A549 (cell line): ENCODE data around the gene MZF1.

ENCODE experiments used
- GATA3 ChIP-seq: IDR thresholded peaks from 2 replicates; pipeline ENCODE4 v1.6.1; 2012; ENCODE audit warnings: borderline replicate concordance
- HES2 ChIP-seq: fragments of >200 bp; sonication (Bioruptor Twin); formaldehyde crosslinking; IDR thresholded peaks from 2 replicates; pipeline ENCODE4 v1.6.1; 2016
- MAFK ChIP-seq: fragments of 450-650 bp; IDR thresholded peaks from 2 replicates; pipeline ENCODE4 v1.6.1; 2014; ENCODE audit not compliant: partially characterized antibody
- POLR2A ChIP-seq: IDR thresholded peaks from 2 replicates; pipeline ENCODE4 v1.6.1; 2012; ENCODE audit warnings: mild to moderate bottlenecking, low read length
- TF ChIP-seq, protein P1 (sequence below): fragments of >200 bp; sonication (Bioruptor Twin); formaldehyde crosslinking; IDR thresholded peaks from 3 replicates; pipeline ENCODE4 v1.5.1; 2016

- TF ChIP-seq GATA3, result peak; percentile 33; the same call in 1 of the 2 replicates
- TF ChIP-seq, protein P1, sequence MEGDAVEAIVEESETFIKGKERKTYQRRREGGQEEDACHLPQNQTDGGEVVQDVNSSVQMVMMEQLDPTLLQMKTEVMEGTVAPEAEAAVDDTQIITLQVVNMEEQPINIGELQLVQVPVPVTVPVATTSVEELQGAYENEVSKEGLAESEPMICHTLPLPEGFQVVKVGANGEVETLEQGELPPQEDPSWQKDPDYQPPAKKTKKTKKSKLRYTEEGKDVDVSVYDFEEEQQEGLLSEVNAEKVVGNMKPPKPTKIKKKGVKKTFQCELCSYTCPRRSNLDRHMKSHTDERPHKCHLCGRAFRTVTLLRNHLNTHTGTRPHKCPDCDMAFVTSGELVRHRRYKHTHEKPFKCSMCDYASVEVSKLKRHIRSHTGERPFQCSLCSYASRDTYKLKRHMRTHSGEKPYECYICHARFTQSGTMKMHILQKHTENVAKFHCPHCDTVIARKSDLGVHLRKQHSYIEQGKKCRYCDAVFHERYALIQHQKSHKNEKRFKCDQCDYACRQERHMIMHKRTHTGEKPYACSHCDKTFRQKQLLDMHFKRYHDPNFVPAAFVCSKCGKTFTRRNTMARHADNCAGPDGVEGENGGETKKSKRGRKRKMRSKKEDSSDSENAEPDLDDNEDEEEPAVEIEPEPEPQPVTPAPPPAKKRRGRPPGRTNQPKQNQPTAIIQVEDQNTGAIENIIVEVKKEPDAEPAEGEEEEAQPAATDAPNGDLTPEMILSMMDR, result no peak
- no peak for TF ChIP-seq MAFK
- no peak for TF ChIP-seq HES2
- peak; percentile 78 for TF ChIP-seq POLR2A
Measured at GRCh38 chr19:58559275-58560006, 13.7 kb downstream of the MZF1 start.
